OCI-LY7 (cell line): Measurements from ENCODE around the gene SLCO4A1. TPM values are rescaled to one million over a fixed set of nuclear protein-coding genes. Genes with fewer than 3 reads are reported as not detected.

Experiments used
- BruUV-seq: library from RNA; stranded (reverse); fragments of 400-500 nt; replicated peaks from 2 replicates; lab custom pipeline; 2021; lab: Mats Ljungman, UMichigan
- CTCF ChIA-PET: fragments of 300-600 bp; sonication (Branson Sonifier 250); formaldehyde crosslinking; loops from one replicate; lab custom pipeline; 2022; ENCODE audit warnings: antibody characterized with exemption; ENCODE audit not compliant: unreplicated experiment; lab: Charles Lee
- POLR2A ChIA-PET: fragments of 300-600 bp; sonication (Branson Sonifier 250); formaldehyde crosslinking; loops from one replicate; lab custom pipeline; 2022; ENCODE audit warnings: antibody characterized with exemption; lab: Charles Lee
- DNase-seq: peaks from one replicate; pipeline ENCODE4 v3.0.0-alpha.2; 2015; ENCODE audit warnings: low spot score
- H2AFZ ChIP-seq: fragments of 200-600 bp; sonication (generic), shearing (Covaris generic); 2 replicates; pipeline ENCODE4 v1.6.1; 2014; ENCODE audit warnings: mild to moderate bottlenecking, antibody characterized with exemption, low read length, moderate library complexity
- H3K27ac ChIP-seq: fragments of 200-600 bp; sonication (generic); 2 replicates; pipeline ENCODE4 v1.5.1; 2014; ENCODE audit warnings: mixed run types, low read depth, mild to moderate bottlenecking, moderate library complexity, low read length, inconsistent platforms; ENCODE audit not compliant: poor library complexity, severe bottlenecking
- H3K36me3 ChIP-seq: fragments of 200-600 bp; sonication (generic); 2 replicates; pipeline ENCODE4 v1.6.1; 2014; ENCODE audit warnings: mild to moderate bottlenecking, antibody characterized with exemption, low read length, moderate library complexity, mixed read lengths; ENCODE audit not compliant: insufficient read depth
- H3K4me1 ChIP-seq: fragments of 200-600 bp; sonication (generic); 2 replicates; pipeline ENCODE4 v1.5.1; 2014; ENCODE audit warnings: mild to moderate bottlenecking, low read length; ENCODE audit not compliant: insufficient read depth, poor library complexity, severe bottlenecking
- H3K4me2 ChIP-seq: fragments of 200-600 bp; sonication (generic); 2 replicates; pipeline ENCODE4 v1.6.1; 2014; ENCODE audit warnings: mild to moderate bottlenecking, low read length
- H3K4me3 ChIP-seq: fragments of 200-600 bp; sonication (generic); 2 replicates; pipeline ENCODE4 v1.5.1; 2014; ENCODE audit warnings: mild to moderate bottlenecking, low read depth, low read length; ENCODE audit not compliant: poor library complexity, severe bottlenecking
- H3K79me2 ChIP-seq: fragments of 200-600 bp; sonication (generic); 2 replicates; pipeline ENCODE4 v1.6.1; 2016; ENCODE audit warnings: low read depth, mild to moderate bottlenecking, low read length, moderate library complexity, mixed read lengths; ENCODE audit not compliant: insufficient read depth
- H3K9me2 ChIP-seq: fragments of 200-600 bp; sonication (generic); 2 replicates; pipeline ENCODE4 v1.6.1; 2016; ENCODE audit warnings: mild to moderate bottlenecking, low read length, mixed read lengths; ENCODE audit not compliant: insufficient read depth
- H3K9me3 ChIP-seq: fragments of 200-600 bp; sonication (generic); 2 replicates; pipeline ENCODE4 v1.6.1; 2014; ENCODE audit warnings: mild to moderate bottlenecking, mixed run types, low read length, mixed read lengths
- H4K20me1 ChIP-seq: fragments of 200-600 bp; sonication (generic); 2 replicates; pipeline ENCODE4 v1.6.1; 2014; ENCODE audit warnings: mild to moderate bottlenecking, antibody characterized with exemption, low read length, moderate library complexity, mixed read lengths; ENCODE audit not compliant: insufficient read depth
- CTCF ChIP-seq: fragments of 200-600 bp; sonication (generic); conservative IDR thresholded peaks from 2 replicates; pipeline ENCODE4 v1.5.1; 2014; ENCODE audit warnings: mild to moderate bottlenecking, antibody characterized with exemption, low read length, moderate library complexity, mixed read lengths
- EZH2phosphoT487 ChIP-seq: fragments of 200-600 bp; sonication (generic); IDR thresholded peaks from 2 replicates; pipeline ENCODE4 v1.6.1; 2018; ENCODE audit warnings: low read depth, borderline replicate concordance, mild to moderate bottlenecking, mixed run types, antibody characterized with exemption, low read length, moderate library complexity, mixed read lengths
- intact Hi-C: fragments of 100-400 bp; cut with micrococcal nuclease; formaldehyde crosslinking; loops from one replicate; pipeline ENCODE4 v1.10.0; 2022; ENCODE audit not compliant: unreplicated experiment
- total RNA-seq, 2 experiments: library from RNA; depleted of rRNA in 1 of 2; stranded (reverse); fragments of >200 nt in 1 of 2; shearing (Covaris generic) in 1 of 2; gene quantifications; 2 replicates each; pipeline ENCODE4 v1.2.3, GENCODE V29; 2014 to 2022

The SLCO4A1 gene
- total RNA-seq, 2 experiments from 2014 or later: 34.3 to 52.4 TPM

- DNase-seq: no peak
Observed at GRCh38 chr20:62632575-62633090, 9.7 kb upstream of the SLCO4A1 start.

GRCh38 chr20:62633598-62634329 is 8.5 kb upstream of the SLCO4A1 start:
- CTCF ChIA-PET: interaction anchor here (0.6 kb wide), 1 partner anchor 27 kb away, joined by 3 read pairs; no protein-coding TSS in a partner anchor
- POLR2A ChIA-PET: interaction anchor here (0.7 to 0.9 kb wide), 2 partner anchors 10 to 547 kb away, joined by 3 to 5 read pairs; no protein-coding TSS in a partner anchor
- no peaks in the 10 kb centered on the region for H3K9me2 ChIP-seq
- peaks cover 46% of the 10 kb centered on the region for H3K4me1 ChIP-seq
- no peak overlapping the region for H3K4me2 ChIP-seq
- no peaks in the 10 kb centered on the region for H3K36me3 ChIP-seq
- DNase-seq: no peak
- TF ChIP-seq CTCF: no peak
- no peak for TF ChIP-seq EZH2phosphoT487
- H3K27ac ChIP-seq: no peak overlapping the region
- H3K4me3 ChIP-seq: no peak overlapping the region
- no peaks in the 10 kb centered on the region for H4K20me1 ChIP-seq
- no TSS peak for BruUV-seq
- H2AFZ ChIP-seq: no peak overlapping the region
- H3K9me3 ChIP-seq: no peaks in the 10 kb centered on the region
- intact Hi-C loops: no loop called here
- no peaks in the 10 kb centered on the region for H3K79me2 ChIP-seq

More at GRCh38 chr20:62632575-62633090, 9.7 kb upstream of the SLCO4A1 start:
- no peak overlapping the region for H2AFZ ChIP-seq
- POLR2A ChIA-PET: no interaction called here
- intact Hi-C loops: no loop called here
- CTCF ChIA-PET: no interaction called here
- H3K9me3 ChIP-seq: no peaks in the 10 kb centered on the region; the same call in 1 of the 2 replicates
- TF ChIP-seq EZH2phosphoT487 (no peak), CTCF (no peak)
- no TSS peak for BruUV-seq
- H3K4me1 ChIP-seq: peaks cover 58% of the 10 kb centered on the region
- no peaks in the 10 kb centered on the region for H3K9me2 ChIP-seq
- H3K4me2 ChIP-seq: 0 out of 2 replicates have a peak overlapping the region, but pooled peaks have one; percentile 11
- H3K4me3 ChIP-seq: no peak overlapping the region
- H3K79me2 ChIP-seq: no peaks in the 10 kb centered on the region
- H3K36me3 ChIP-seq: no peaks in the 10 kb centered on the region
- H3K27ac ChIP-seq: no peak overlapping the region
- no peaks in the 10 kb centered on the region for H4K20me1 ChIP-seq
